Uterus (tissue), 4 donors: Measurements from ENCODE around the gene CCNA2. TPM values are rescaled to one million over a fixed set of nuclear protein-coding genes. Genes with fewer than 3 reads are reported as not detected.
A peak's percentile ranks its signal among the peaks of the same experiment; 100 is the strongest.

ENCODE experiments used
- DNase-seq, 2 donors: peaks; one replicate each; pipeline ENCODE4 v3.0.0-alpha.2; 2019 to 2020
- H3K27ac ChIP-seq, 2 donors: fragments of 200-600 bp; sonication (generic); 1 replicate in 1 of 2; 2 replicates in 1 of 2; pipeline ENCODE4 v1.5.1; 2016 to 2018
- H3K27me3 ChIP-seq, 2 donors: fragments of 200-600 bp; sonication (generic); one replicate each; pipeline ENCODE4 v1.5.1; 2018 to 2019; ENCODE audit warnings: control low read depth in 1 of 2
- H3K36me3 ChIP-seq, 2 donors: fragments of 200-600 bp; sonication (generic); one replicate each; pipeline ENCODE4 v1.5.1; 2019; ENCODE audit warnings: control low read depth in 1 of 2
- H3K4me1 ChIP-seq, 2 donors: fragments of 200-600 bp; sonication (generic); one replicate each; pipeline ENCODE4 v1.5.1; 2018 to 2019; ENCODE audit warnings: control low read depth in 1 of 2
- H3K4me3 ChIP-seq, 2 donors: fragments of 200-600 bp; sonication (generic); 1 replicate in 1 of 2; 2 replicates in 1 of 2; pipeline ENCODE4 v1.5.1; 2018 to 2019; ENCODE audit warnings: mild to moderate bottlenecking in 1 of 2
- H3K9me3 ChIP-seq, 2 donors: fragments of 200-600 bp; sonication (generic); one replicate each; pipeline ENCODE4 v1.5.1; 2019; ENCODE audit warnings: control low read depth in 1 of 2
- CTCF ChIP-seq, 4 experiments: fragments of 200-600 bp in 2 of 4; fragments of 450-650 bp in 2 of 4; sonication (generic) in 2 of 4; IDR thresholded peaks; one replicate each; pipeline ENCODE4 v1.5.1; 2016 to 2019; ENCODE audit warnings: antibody characterized with exemption in 4 of 4, mild to moderate bottlenecking in 2 of 4, moderate library complexity in 1 of 4
- POLR2A ChIP-seq, 2 donors: fragments of 450-650 bp; IDR thresholded peaks; one replicate each; pipeline ENCODE4 v1.6.1; 2016; ENCODE audit warnings: antibody characterized with exemption in 2 of 2, mild to moderate bottlenecking in 1 of 2, moderate library complexity in 1 of 2
- intact Hi-C: fragments of 100-400 bp; cut with DNase I; formaldehyde crosslinking; loops from one replicate; pipeline ENCODE4 v1.15.1; 2023; ENCODE audit warnings: low total_unique reads
- total RNA-seq, 4 donors: library from RNA; depleted of rRNA in 3 of 4; stranded (reverse); fragments of >200 nt in 3 of 4; gene quantifications; one replicate each; pipeline versions ENCODE4 v1.1.0 to v1.2.4, GENCODE V29; 2014 to 2023
- donor health status: DM: yes; HTN: yes; CAD: no.

The CCNA2 gene
- total RNA-seq = 10 to 100 TPM in 1 of 4 donors, 1 to 10 TPM in 2, under 1 TPM in 1; 0.59 to 39.8 (median 3.7) TPM

GRCh38 chr4:121823505-121824170, at the start of gene CCNA2:
Gene CCNA2, minus strand, starts transcription at chr4:121823883. Its CDS starts 255 bp downstream, at chr4:121823628.
- intact Hi-C loops = no loop called here
- Histone ChIP-seq H3K36me3 (no peaks in the 10 kb centered on the region), H3K4me1 (no peaks in the 10 kb centered on the region), H3K27ac (peak within 1 kb of the TSS; percentile 81 to 83), H3K4me3 (peak within 1 kb of the TSS; percentile 39 to 42), H3K9me3 (no peaks in the 10 kb centered on the region), H3K27me3 (no peaks in the 10 kb centered on the region)
- TF ChIP-seq POLR2A (IDR thresholded peaks at IDR 0.05) (peak; percentile 21 to 23), CTCF (IDR thresholded peaks at IDR 0.05) (peak in 1 of 4 experiments; percentile 2)
- peak; percentile 95 to 98 for DNase-seq

GRCh38 chr4:121869841-121870822, 46.4 kb upstream of the CCNA2 start, which contains the start of gene BBS7:
Gene BBS7, minus strand, starts transcription at chr4:121870474. Its CDS starts 161 bp downstream, at chr4:121870313.
- no peaks in the 10 kb centered on the region for H3K4me1 ChIP-seq

GRCh38 chr4:121863799-121864198, 40.1 kb upstream of the CCNA2 start:
- H3K36me3 ChIP-seq = no peaks in the 10 kb centered on the region
- no peak overlapping the region for H3K27ac ChIP-seq
- DNase-seq = no peak
- intact Hi-C loops = no loop called here
- TF ChIP-seq CTCF (IDR thresholded peaks at IDR 0.05) = no peak
- no peak for TF ChIP-seq POLR2A (IDR thresholded peaks at IDR 0.05)
- H3K9me3 ChIP-seq = no peaks in the 10 kb centered on the region
- H3K27me3 ChIP-seq = no peaks in the 10 kb centered on the region
- no peak overlapping the region for H3K4me3 ChIP-seq
- H3K4me1 ChIP-seq = no peaks in the 10 kb centered on the region

More at GRCh38 chr4:121869841-121870822, 46.4 kb upstream of the CCNA2 start, which contains the start of gene BBS7:
- peak; percentile 99 for DNase-seq
- no peaks in the 10 kb centered on the region for H3K36me3 ChIP-seq
- no peaks in the 10 kb centered on the region for H3K27me3 ChIP-seq
- H3K27ac ChIP-seq = peak within 1 kb of the TSS; percentile 91 to 97
- no peak for TF ChIP-seq CTCF (IDR thresholded peaks at IDR 0.05)
- TF ChIP-seq POLR2A (IDR thresholded peaks at IDR 0.05) = peak; percentile 87 to 90
- H3K9me3 ChIP-seq = no peaks in the 10 kb centered on the region
- peak within 1 kb of the TSS; percentile 82 to 89 for H3K4me3 ChIP-seq
- intact Hi-C loops = no loop called here

GRCh38 chr4:121861426-121861825, 37.7 kb upstream of the CCNA2 start:
- Histone ChIP-seq H3K9me3 (no peaks in the 10 kb centered on the region), H3K36me3 (no peaks in the 10 kb centered on the region), H3K4me1 (no peaks in the 10 kb centered on the region), H3K4me3 (no peak overlapping the region), H3K27me3 (no peaks in the 10 kb centered on the region), H3K27ac (no peak overlapping the region)
- DNase-seq = no peak
- TF ChIP-seq POLR2A (IDR thresholded peaks at IDR 0.05) = no peak
- TF ChIP-seq CTCF (IDR thresholded peaks at IDR 0.05) = no peak
- intact Hi-C loops = no loop called here
